Measurements from ENCODE around the gene MATR3.

MATR3 gene

DNA sequence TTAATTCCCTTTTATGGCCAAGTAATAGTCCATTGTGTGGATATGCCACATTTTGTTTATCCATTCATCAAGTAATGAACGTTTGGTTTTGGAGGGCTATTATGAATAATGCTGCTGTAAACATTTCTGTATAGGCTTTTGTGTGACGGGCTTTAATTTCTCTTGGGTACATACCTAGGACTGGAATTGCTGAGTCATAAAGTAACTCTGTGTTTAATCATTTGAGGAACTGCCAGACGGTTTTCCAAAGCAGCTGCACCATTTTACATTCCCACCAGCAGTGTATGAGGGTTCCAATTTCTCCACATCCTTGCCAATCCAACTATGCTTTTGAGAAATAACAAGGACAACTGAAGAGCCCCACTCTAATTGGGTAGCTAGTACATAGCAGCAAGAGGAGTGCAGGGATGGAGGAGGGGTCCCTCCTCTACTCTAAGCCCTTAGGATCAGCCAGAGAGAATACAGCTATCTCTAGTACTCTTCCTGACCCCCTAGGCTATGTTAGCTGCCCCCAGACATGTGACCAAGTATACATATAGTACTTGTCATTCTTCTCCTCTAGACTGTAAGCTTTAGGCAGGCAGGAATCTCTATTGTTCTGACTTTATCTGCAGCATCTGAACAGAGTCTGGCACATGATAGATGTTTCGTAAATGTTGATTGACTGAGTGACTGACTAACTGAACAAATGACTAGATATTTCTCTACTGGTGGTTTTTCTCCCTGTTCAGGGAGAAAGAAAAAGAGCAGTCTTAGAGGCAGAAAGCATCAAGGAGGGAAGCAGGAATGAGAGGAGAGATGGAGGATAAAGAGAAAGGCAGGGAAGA lies 22.1 kb upstream of the MATR3 start:
- H3K36me3 Mint-ChIP-seq (ENCODE audit: low read depth): no peaks in the 10 kb centered on the region

DNA sequence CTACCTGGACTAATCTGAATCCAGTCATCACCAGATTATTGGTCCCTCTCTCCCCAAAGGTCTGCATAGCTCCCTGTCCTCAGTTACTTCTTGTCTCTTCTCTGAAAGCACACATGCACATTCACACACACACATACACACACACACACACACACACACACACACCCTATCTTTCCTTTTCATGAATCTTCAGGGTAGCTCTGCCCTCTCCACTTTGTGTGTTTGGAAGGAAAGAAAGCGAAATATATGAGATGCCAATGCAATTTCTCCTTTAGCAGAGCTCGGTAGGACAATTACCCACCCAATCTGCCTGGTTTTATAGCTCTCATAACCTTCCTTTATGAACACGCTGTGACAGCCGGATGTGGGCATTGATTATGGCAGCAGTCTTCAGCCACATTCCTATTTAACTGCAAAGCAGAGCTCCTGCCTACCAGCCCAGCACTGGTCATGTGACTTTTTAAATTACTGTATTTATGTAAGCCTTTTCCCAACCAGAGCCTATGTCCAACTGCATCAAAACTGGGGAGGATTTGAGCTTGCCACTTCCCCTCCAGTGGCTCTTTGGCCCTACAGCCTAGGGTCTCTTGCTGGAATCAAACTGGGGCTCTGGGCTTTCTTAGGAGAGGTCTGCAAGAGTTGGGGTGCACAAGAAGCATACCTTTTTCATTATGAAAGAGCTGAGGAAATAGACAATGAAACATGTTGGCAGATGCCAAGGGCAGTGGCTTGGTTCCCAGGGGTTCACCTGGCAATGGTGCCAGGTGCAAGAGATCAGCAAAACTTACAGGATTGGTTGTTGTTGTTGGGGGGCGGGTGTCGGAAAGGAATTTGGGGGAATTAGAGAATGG lies 20.8 kb upstream of the MATR3 start:
- peak overlapping the region; percentile 71 to 77 (median 77) for H3K27ac Mint-ChIP-seq
- H3K27me3 Mint-ChIP-seq (ENCODE audit: low read depth): no peaks in the 10 kb centered on the region
- TF ChIP-seq, protein P1, sequence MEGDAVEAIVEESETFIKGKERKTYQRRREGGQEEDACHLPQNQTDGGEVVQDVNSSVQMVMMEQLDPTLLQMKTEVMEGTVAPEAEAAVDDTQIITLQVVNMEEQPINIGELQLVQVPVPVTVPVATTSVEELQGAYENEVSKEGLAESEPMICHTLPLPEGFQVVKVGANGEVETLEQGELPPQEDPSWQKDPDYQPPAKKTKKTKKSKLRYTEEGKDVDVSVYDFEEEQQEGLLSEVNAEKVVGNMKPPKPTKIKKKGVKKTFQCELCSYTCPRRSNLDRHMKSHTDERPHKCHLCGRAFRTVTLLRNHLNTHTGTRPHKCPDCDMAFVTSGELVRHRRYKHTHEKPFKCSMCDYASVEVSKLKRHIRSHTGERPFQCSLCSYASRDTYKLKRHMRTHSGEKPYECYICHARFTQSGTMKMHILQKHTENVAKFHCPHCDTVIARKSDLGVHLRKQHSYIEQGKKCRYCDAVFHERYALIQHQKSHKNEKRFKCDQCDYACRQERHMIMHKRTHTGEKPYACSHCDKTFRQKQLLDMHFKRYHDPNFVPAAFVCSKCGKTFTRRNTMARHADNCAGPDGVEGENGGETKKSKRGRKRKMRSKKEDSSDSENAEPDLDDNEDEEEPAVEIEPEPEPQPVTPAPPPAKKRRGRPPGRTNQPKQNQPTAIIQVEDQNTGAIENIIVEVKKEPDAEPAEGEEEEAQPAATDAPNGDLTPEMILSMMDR (IDR thresholded peaks at IDR 0.05; ENCODE audit: unreplicated experiment in 3 of 3): no peak
- H3K36me3 Mint-ChIP-seq (ENCODE audit: low read depth): no peaks in the 10 kb centered on the region
- H3K4me1 Mint-ChIP-seq: peaks cover 60% of the 10 kb centered on the region
- peak overlapping the region; percentile 83 to 86 (median 85) for H3K4me3 Mint-ChIP-seq
- H3K9me3 Mint-ChIP-seq: no peaks in the 10 kb centered on the region

More for the DNA sequence above, 22.1 kb upstream of the MATR3 start:
- H3K27me3 Mint-ChIP-seq (ENCODE audit: low read depth): no peaks in the 10 kb centered on the region
- TF ChIP-seq, protein P1 (IDR thresholded peaks at IDR 0.05; ENCODE audit: unreplicated experiment in 3 of 3): no peak
- H3K9me3 Mint-ChIP-seq: no peaks in the 10 kb centered on the region
- no peak overlapping the region for H3K27ac Mint-ChIP-seq
- peaks cover 53% of the 10 kb centered on the region for H3K4me1 Mint-ChIP-seq
- H3K4me3 Mint-ChIP-seq: peak overlapping the region in 2 of 3 experiments; percentile 42 to 72

DNA sequence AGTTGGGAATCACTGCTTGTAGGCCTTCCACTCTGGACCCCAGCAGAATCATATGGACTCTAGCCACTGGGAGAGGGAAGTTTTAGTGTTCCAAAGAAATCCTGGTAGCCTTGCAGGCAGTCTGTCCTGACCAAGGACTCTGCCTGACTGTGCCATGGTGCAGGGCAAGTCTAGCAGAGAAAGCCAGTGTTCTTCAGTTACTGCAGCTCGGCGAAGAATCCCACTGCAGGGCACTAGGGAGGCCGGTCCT lies 20.3 kb upstream of the MATR3 start:
- no peaks in the 10 kb centered on the region for H3K36me3 Mint-ChIP-seq (ENCODE audit: low read depth)
- peak overlapping the region; percentile 71 to 77 (median 77) for H3K27ac Mint-ChIP-seq
- H3K4me1 Mint-ChIP-seq: peaks cover 55% of the 10 kb centered on the region
- TF ChIP-seq, protein P1 (IDR thresholded peaks at IDR 0.05; ENCODE audit: unreplicated experiment in 3 of 3): no peak
- H3K27me3 Mint-ChIP-seq (ENCODE audit: low read depth): no peaks in the 10 kb centered on the region
- no peaks in the 10 kb centered on the region for H3K9me3 Mint-ChIP-seq
- peak overlapping the region; percentile 83 to 86 (median 85) for H3K4me3 Mint-ChIP-seq

DNA sequence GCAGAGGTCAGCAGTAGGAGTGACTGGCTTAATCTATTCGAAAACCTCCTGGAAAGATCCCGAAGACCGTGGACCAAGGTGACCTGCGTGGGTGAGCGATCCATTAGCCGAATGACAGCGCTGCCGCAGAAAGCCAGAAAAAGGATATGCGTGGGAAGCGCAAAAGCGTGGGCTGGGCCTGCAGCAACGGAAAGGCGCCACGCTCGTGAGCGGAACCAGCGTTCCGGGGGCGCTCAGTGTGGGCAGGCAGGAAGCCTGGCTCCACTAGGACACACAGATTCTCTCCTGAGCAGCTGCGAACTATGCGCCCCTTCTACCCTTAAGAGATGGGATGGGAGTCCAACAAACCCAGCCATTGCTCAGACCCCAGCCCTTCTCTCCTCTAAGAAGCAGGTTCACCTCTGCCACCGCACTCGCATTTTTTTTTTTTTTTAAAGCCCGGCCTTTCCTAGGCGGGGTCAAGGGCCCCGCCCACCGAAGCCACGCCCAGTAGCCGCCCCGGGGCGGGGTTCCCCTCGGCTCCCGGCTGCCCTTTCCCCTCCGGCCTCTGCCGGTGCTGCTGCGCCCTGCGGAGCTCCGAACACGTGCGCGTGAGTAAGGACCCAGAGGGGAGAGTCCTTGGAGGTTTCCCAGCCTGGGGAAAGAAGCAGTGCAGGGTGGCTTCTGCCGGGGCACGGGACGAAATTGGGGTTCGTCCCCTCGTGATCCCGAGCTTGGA lies 19.8 kb upstream of the MATR3 start:
- H3K27ac Mint-ChIP-seq: peak overlapping the region; percentile 71 to 77 (median 77)

DNA sequence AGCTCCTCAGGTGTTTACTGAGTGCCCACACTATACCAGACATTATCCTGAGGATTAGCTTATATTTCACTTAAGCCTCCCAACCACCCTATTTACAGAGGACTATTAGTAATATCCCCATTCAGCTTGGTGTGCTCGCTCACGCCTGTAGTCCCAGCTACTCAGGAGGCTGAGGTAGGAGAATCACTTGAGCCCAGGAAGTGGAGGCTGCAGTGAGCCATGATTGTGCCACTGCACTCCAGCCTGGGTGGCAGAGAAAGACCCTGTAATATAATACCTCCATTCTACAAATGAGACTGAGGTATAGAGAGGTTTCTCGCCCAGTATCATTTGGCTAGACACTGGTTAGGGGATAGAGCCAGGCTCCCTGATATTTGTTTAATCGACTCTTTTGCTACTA lies 18.0 kb upstream of the MATR3 start:
- Mint-ChIP-seq H3K9me3 (no peaks in the 10 kb centered on the region), H3K4me1 (peaks cover 48% of the 10 kb centered on the region), H3K4me3 (peak overlapping the region; percentile 74 to 82 (median 80)), H3K27me3 (ENCODE audit: low read depth) (no peaks in the 10 kb centered on the region), H3K27ac (peak overlapping the region in 2 of 3 experiments; percentile 15 to 55), H3K36me3 (ENCODE audit: low read depth) (no peaks in the 10 kb centered on the region)
- TF ChIP-seq, protein P1 (IDR thresholded peaks at IDR 0.05; ENCODE audit: unreplicated experiment in 3 of 3): no peak

More for the DNA sequence above, 19.8 kb upstream of the MATR3 start:
- TF ChIP-seq, protein P1 (IDR thresholded peaks at IDR 0.05; ENCODE audit: unreplicated experiment in 3 of 3): no peak
- Mint-ChIP-seq H3K4me3 (peak overlapping the region; percentile 83 to 86 (median 85)), H3K36me3 (ENCODE audit: low read depth) (no peaks in the 10 kb centered on the region), H3K9me3 (no peaks in the 10 kb centered on the region), H3K27me3 (ENCODE audit: low read depth) (no peaks in the 10 kb centered on the region), H3K4me1 (peaks cover 50% of the 10 kb centered on the region)
